Measurements from ENCODE around the gene NPIPA5.

- no peak for TF ChIP-seq POLR2A (IDR thresholded peaks at IDR 0.05)
- TF ChIP-seq CTCF (IDR thresholded peaks at IDR 0.05) = no peak
These were observed 44.1 kb upstream of the NPIPA5 start for GRCh38 chr16:15422222-15422621.
